Endothelial cell of umbilical vein (primary cell): ENCODE results near the gene RPL13. TPM values are rescaled to one million over a fixed set of nuclear protein-coding genes. Genes with fewer than 3 reads are reported as not detected.
"Not testable (repeated sequence)": the region's sequence is repeated elsewhere in the genome, so short reads cannot be mapped to it uniquely, and the experiment has no call there.

Experiments used
- BruUV-seq: library from RNA; stranded (reverse); fragments of 400-500 nt; replicated peaks from 2 replicates; lab custom pipeline; 2021; lab: Mats Ljungman, UMichigan
- CTCF ChIA-PET: fragments of 300-600, 350-600 bp; sonication (Branson Sonifier 250); formaldehyde crosslinking; loops from one replicate; lab custom pipeline; 2021; ENCODE audit warnings: antibody characterized with exemption, inconsistent platforms; lab: Charles Lee
- POLR2A ChIA-PET: fragments of 300-600, 350-600 bp; sonication (Branson Sonifier 250); formaldehyde crosslinking; loops from one replicate; lab custom pipeline; 2021; ENCODE audit warnings: antibody characterized with exemption, inconsistent platforms; lab: Charles Lee
- DNase-seq: peaks from one replicate; pipeline ENCODE4 v3.0.0-alpha.2; 2011; ENCODE audit warnings: low read depth, low spot score
- FAIRE-seq: peaks from 2 replicates; lab custom pipeline; 2011; peaks lifted over from hg19 to GRCh38; lab: Jason Lieb, UNC
- H2AFZ ChIP-seq: 2 replicates; pipeline ENCODE4 v1.6.0; 2012; ENCODE audit warnings: low read depth, low read length, control low read depth, inconsistent platforms
- H3K27ac ChIP-seq: 2 replicates; pipeline ENCODE4 v1.5.1; 2011; ENCODE audit warnings: low read depth, mild to moderate bottlenecking, control low read depth, low read length, moderate library complexity; ENCODE audit not compliant: insufficient read depth
- H3K27me3 ChIP-seq, 2 experiments: 2 replicates each; pipeline versions ENCODE4 v1.6.0 to v1.6.1; 2011; ENCODE audit warnings: low read length in 2 of 2, mixed read lengths in 1 of 2; ENCODE audit not compliant: control insufficient read depth in 2 of 2, insufficient read depth in 2 of 2
- H3K36me3 ChIP-seq, 2 experiments: 2 replicates in 1 of 2; 3 replicates in 1 of 2; pipeline ENCODE4 v1.5.1; 2011; ENCODE audit warnings: low read length in 2 of 2, mild to moderate bottlenecking in 1 of 2, moderate library complexity in 1 of 2; ENCODE audit not compliant: control insufficient read depth in 2 of 2, insufficient read depth in 2 of 2; ENCODE audit errors: extremely low read depth in 1 of 2
- H3K4me1 ChIP-seq: 3 replicates; pipeline ENCODE4 v1.5.1; 2011; ENCODE audit warnings: mild to moderate bottlenecking, low read length; ENCODE audit not compliant: control insufficient read depth, insufficient read depth; ENCODE audit errors: extremely low read depth
- H3K4me2 ChIP-seq: 2 replicates; pipeline ENCODE4 v1.6.1; 2011; ENCODE audit warnings: low read length, control low read depth, mixed read lengths; ENCODE audit not compliant: insufficient read depth
- H3K4me3 ChIP-seq, 3 experiments: fragments of 200-600 bp in 1 of 3; sonication (generic), shearing (Covaris generic) in 1 of 3; replicated peaks in 1 of 3; 2 replicates each; pipeline ENCODE4 v1.5.1; 2011 to 2016; ENCODE audit warnings: control low read depth in 3 of 3, low read length in 3 of 3, mild to moderate bottlenecking in 2 of 3, inconsistent platforms in 1 of 3, low read depth in 1 of 3, moderate library complexity in 1 of 3; ENCODE audit not compliant: insufficient read depth in 1 of 3
- H3K79me2 ChIP-seq: 2 replicates; pipeline ENCODE4 v1.6.0; 2012; ENCODE audit warnings: low read length, inconsistent platforms; ENCODE audit not compliant: control insufficient read depth, insufficient read depth
- H3K9ac ChIP-seq: replicated peaks from 2 replicates; pipeline ENCODE3; 2011; ENCODE audit warnings: low read length, control low read depth; ENCODE audit not compliant: insufficient read depth; ENCODE audit errors: extremely low read depth
- H3K9me1 ChIP-seq: replicated peaks from 3 replicates; pipeline ENCODE4 v1.6.0; 2011; ENCODE audit warnings: mild to moderate bottlenecking, low read length; ENCODE audit not compliant: control insufficient read depth, insufficient read depth; ENCODE audit errors: extremely low read depth
- H3K9me3 ChIP-seq: replicated peaks from 2 replicates; pipeline ENCODE4 v1.5.1; 2012; ENCODE audit warnings: low read length, inconsistent platforms; ENCODE audit not compliant: control insufficient read depth, insufficient read depth
- H4K20me1 ChIP-seq: replicated peaks from 2 replicates; pipeline ENCODE3; 2011; ENCODE audit warnings: mild to moderate bottlenecking, low read length; ENCODE audit not compliant: control insufficient read depth, insufficient read depth; ENCODE audit errors: extremely low read depth
- FOS ChIP-seq: IDR thresholded peaks from 2 replicates; pipeline ENCODE4 v1.6.1; 2011; ENCODE audit warnings: mild to moderate bottlenecking, low read length, moderate library complexity, borderline replicate concordance; ENCODE audit not compliant: insufficient read depth
- GATA2 ChIP-seq: IDR thresholded peaks from 2 replicates; pipeline ENCODE4 v1.7.0; 2011; ENCODE audit warnings: low read depth, mild to moderate bottlenecking, moderate library complexity, mixed read lengths, low read length; ENCODE audit not compliant: insufficient read length, insufficient read depth
- JUN ChIP-seq: IDR thresholded peaks from 2 replicates; pipeline ENCODE4 v1.6.1; 2011; ENCODE audit warnings: borderline replicate concordance, low read depth; ENCODE audit not compliant: insufficient read length, insufficient read depth
- MYC ChIP-seq: IDR thresholded peaks from one replicate; pipeline ENCODE4 v1.6.1; 2011; ENCODE audit warnings: mild to moderate bottlenecking, low read depth, low read length
- POLR2A ChIP-seq: IDR thresholded peaks from 2 replicates; pipeline ENCODE4 v1.6.1; 2012; ENCODE audit warnings: low read depth, mild to moderate bottlenecking, control low read depth, low read length
- POLR2AphosphoS5 ChIP-seq: IDR thresholded peaks from 2 replicates; pipeline ENCODE4 v1.6.1; 2012; ENCODE audit warnings: low read depth, mild to moderate bottlenecking, control low read depth, low read length, moderate library complexity; ENCODE audit not compliant: insufficient read depth
- dilution Hi-C: fragments of 300-500 bp; cut with MboI; formaldehyde crosslinking; loops from one replicate; pipeline ENCODE4 v1.15.0; 2019; ENCODE audit warnings: low sequenced_read_pairs; ENCODE audit not compliant: extremely low pct_ligation_motif_present
- intact Hi-C: fragments of 100-400 bp; cut with micrococcal nuclease; formaldehyde crosslinking; loops from one replicate; pipeline ENCODE4 v1.10.0; 2022
- polyA plus RNA-seq, 4 experiments: library from polyadenylated mRNA; depleted of rRNA in 3 of 4; stranded (reverse) in 3 of 4; unstranded in 1 of 4; fragments of >200 nt; gene quantifications; 2 replicates each; pipeline versions ENCODE4 v1.2.1 to v1.2.3, GENCODE V29; 2011 to 2012; ENCODE audit warnings: missing spikeins in 1 of 4
- total RNA-seq: library from RNA; stranded (reverse); gene quantifications from 2 replicates; pipeline ENCODE4 v1.2.3, GENCODE V29; 2021
- TF ChIP-seq, protein P1 (sequence below), 2 donors: IDR thresholded peaks; 1 replicate in 1 of 2; 2 replicates in 1 of 2; pipeline ENCODE4 v1.5.1; 2011; ENCODE audit warnings: low read length in 2 of 2, mild to moderate bottlenecking in 2 of 2, moderate library complexity in 2 of 2, control low read depth in 1 of 2, inconsistent platforms in 1 of 2, low read depth in 1 of 2; ENCODE audit not compliant: insufficient read depth in 1 of 2; ENCODE audit errors: extremely low read depth in 1 of 2

RPL13 gene
- total and polyA plus RNA-seq, 2 donors (not counting 3 experiments of a cell fraction or from before 2014, with no cell fraction given): 1,463 to 5,670 TPM

GRCh38 chr16:89586853-89587252 lies 26.4 kb downstream of the RPL13 start:
- ChIA-PET POLR2A (no interaction called here), CTCF (no interaction called here)
- intact Hi-C loops: no loop called here
- H3K9me1 ChIP-seq: no peaks in the 10 kb centered on the region
- no peak overlapping the region for H3K4me3 ChIP-seq
- H2AFZ ChIP-seq: no peak overlapping the region
- TF ChIP-seq POLR2AphosphoS5: no peak
- no peak for TF ChIP-seq POLR2A
- TF ChIP-seq, protein P1, sequence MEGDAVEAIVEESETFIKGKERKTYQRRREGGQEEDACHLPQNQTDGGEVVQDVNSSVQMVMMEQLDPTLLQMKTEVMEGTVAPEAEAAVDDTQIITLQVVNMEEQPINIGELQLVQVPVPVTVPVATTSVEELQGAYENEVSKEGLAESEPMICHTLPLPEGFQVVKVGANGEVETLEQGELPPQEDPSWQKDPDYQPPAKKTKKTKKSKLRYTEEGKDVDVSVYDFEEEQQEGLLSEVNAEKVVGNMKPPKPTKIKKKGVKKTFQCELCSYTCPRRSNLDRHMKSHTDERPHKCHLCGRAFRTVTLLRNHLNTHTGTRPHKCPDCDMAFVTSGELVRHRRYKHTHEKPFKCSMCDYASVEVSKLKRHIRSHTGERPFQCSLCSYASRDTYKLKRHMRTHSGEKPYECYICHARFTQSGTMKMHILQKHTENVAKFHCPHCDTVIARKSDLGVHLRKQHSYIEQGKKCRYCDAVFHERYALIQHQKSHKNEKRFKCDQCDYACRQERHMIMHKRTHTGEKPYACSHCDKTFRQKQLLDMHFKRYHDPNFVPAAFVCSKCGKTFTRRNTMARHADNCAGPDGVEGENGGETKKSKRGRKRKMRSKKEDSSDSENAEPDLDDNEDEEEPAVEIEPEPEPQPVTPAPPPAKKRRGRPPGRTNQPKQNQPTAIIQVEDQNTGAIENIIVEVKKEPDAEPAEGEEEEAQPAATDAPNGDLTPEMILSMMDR (IDR thresholded peaks at IDR 0.05; ENCODE audit: extremely low read depth in 1 of 2, insufficient read depth in 1 of 2, low read depth in 1 of 2, low read length in 2 of 2): no peak
- no peak for TF ChIP-seq JUN
- TF ChIP-seq GATA2: no peak
- no peak for TF ChIP-seq FOS
- no peak for TF ChIP-seq MYC
- H3K27me3 ChIP-seq: no peaks in the 10 kb centered on the region
- no peaks in the 10 kb centered on the region for H3K36me3 ChIP-seq
- no peak overlapping the region for H3K4me2 ChIP-seq
- dilution Hi-C loops: no loop called here
- H3K4me1 ChIP-seq: peaks cover 10% of the 10 kb centered on the region
- FAIRE-seq (no peak), DNase-seq (no peak)
- no peaks in the 10 kb centered on the region for H4K20me1 ChIP-seq
- no peaks in the 10 kb centered on the region for H3K79me2 ChIP-seq
- H3K27ac ChIP-seq: no peak overlapping the region
- H3K9me3 ChIP-seq: no peaks in the 10 kb centered on the region
- no TSS peak for BruUV-seq
- no peak overlapping the region for H3K9ac ChIP-seq

- dilution Hi-C loops, intact Hi-C loops, BruUV-seq: not testable (repeated sequence)
Measured at GRCh38 chr16:89587676-89588075, 27.2 kb downstream of the RPL13 start.

More at GRCh38 chr16:89587676-89588075, 27.2 kb downstream of the RPL13 start:
- H3K9me3 ChIP-seq, H3K9ac ChIP-seq, H3K4me1 ChIP-seq, CTCF ChIA-PET, H3K9me1 ChIP-seq, H3K79me2 ChIP-seq, H2AFZ ChIP-seq, H3K27ac ChIP-seq, H3K4me2 ChIP-seq, H3K4me3 ChIP-seq, DNase-seq, FAIRE-seq, H3K27me3 ChIP-seq, H3K36me3 ChIP-seq, POLR2A ChIA-PET, H4K20me1 ChIP-seq: not testable (repeated sequence)
